ENCODE measurements around the gene FAR2.

DNA sequence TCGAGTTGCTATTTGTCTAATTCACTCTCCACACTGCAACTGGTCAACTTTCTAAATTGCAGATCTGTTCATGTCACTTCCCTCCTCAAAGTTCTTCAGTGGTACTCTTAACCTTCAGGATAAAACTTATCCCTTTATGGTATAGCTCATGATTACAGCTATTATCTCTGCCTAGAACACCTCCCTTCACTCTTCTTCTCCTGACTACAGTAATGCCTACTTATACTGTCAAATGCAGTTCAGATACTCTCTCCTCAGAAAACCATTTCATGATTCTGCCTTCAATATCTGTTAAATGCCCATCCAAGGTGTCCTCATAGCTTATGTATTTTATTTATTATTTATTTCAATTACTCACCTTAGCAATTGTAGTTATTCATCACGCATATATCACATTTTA, 85.5 kb downstream of the FAR2 start:
- TF ChIP-seq, protein P1, sequence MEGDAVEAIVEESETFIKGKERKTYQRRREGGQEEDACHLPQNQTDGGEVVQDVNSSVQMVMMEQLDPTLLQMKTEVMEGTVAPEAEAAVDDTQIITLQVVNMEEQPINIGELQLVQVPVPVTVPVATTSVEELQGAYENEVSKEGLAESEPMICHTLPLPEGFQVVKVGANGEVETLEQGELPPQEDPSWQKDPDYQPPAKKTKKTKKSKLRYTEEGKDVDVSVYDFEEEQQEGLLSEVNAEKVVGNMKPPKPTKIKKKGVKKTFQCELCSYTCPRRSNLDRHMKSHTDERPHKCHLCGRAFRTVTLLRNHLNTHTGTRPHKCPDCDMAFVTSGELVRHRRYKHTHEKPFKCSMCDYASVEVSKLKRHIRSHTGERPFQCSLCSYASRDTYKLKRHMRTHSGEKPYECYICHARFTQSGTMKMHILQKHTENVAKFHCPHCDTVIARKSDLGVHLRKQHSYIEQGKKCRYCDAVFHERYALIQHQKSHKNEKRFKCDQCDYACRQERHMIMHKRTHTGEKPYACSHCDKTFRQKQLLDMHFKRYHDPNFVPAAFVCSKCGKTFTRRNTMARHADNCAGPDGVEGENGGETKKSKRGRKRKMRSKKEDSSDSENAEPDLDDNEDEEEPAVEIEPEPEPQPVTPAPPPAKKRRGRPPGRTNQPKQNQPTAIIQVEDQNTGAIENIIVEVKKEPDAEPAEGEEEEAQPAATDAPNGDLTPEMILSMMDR (IDR thresholded peaks at IDR 0.05; ENCODE audit: low read length) = no peak
- no peak for TF ChIP-seq EZH2 (IDR thresholded peaks at IDR 0.05; ENCODE audit: borderline replicate concordance, low read length)
